Right cardiac atrium (tissue), 5 donors: Measurements from ENCODE around the gene SPRED3. TPM values are rescaled to one million over a fixed set of nuclear protein-coding genes. Genes with fewer than 3 reads are reported as not detected.
"Not testable (repeated sequence)": the region's sequence is repeated elsewhere in the genome, so short reads cannot be mapped to it uniquely, and the experiment has no call there.

Source experiments
- ATAC-seq, 2 donors: fragments of 200-7000 bp; cut with Tn5 transposase; one replicate each; pipeline versions ENCODE4 v1.8.0 to v1.9.1; 2020; ENCODE audit warnings: moderate library complexity in 2 of 2, mild to moderate bottlenecking in 1 of 2
- DNase-seq, 3 donors: peaks; one replicate each; pipeline ENCODE4 v3.0.0-alpha.2; 2020
- H3K27ac ChIP-seq: one replicate; pipeline ENCODE4 v1.5.1; 2013; ENCODE audit warnings: mild to moderate bottlenecking, low read length, control low read depth, moderate library complexity
- H3K27me3 ChIP-seq: one replicate; pipeline ENCODE4 v1.6.1; 2013; ENCODE audit not compliant: control insufficient read depth, insufficient read depth
- H3K4me1 ChIP-seq: one replicate; pipeline ENCODE4 v1.6.1; 2013; ENCODE audit warnings: low read length; ENCODE audit not compliant: control insufficient read depth, insufficient read depth
- H3K4me3 ChIP-seq: one replicate; pipeline ENCODE4 v1.5.1; 2013; ENCODE audit warnings: low read length, control low read depth
- H3K9me3 ChIP-seq: one replicate; pipeline ENCODE4 v1.6.1; 2013; ENCODE audit warnings: low read length; ENCODE audit not compliant: control insufficient read depth
- WGBS: extraction: QIAGEN DNeasy Blood & Tissue Kit; methylation state at CpG from one replicate; pipeline ENCODE4 v1.1.7; 2013; 5-methylcytosine and 5-hydroxymethylcytosine counted together
- intact Hi-C, 4 donors: fragments of 100-400 bp; cut with DNase I; formaldehyde crosslinking; loops; one replicate each; pipeline versions ENCODE4 v1.11.0 to v1.14.0; 2022 to 2023
- polyA plus RNA-seq: library from polyadenylated mRNA; stranded (reverse); fragments of 200-250 nt; gene quantifications from one replicate; pipeline ENCODE4 v1.2.3, GENCODE V29; 2013
- total RNA-seq, 4 donors: library from RNA; stranded (reverse); fragmentation: NEBNext Ultra II Directional; extraction: Animal tissue kit (Norgen Biotek cat#: 25700); gene quantifications; one replicate each; pipeline ENCODE4 v1.2.1, GENCODE V29; 2021
- donor health status: healthy with polysubstance abuse.
- donor health status: DM: no; HTN: yes; CAD: no.
- donor health status: DM: no; HTN: no; CAD: no.
- donor health status: DM: no; HTN: yes; CAD: no; lungs with severe emphysema.
- donor health status: DM: yes; HTN: yes; CAD: no.

SPRED3 gene
- total and polyA plus RNA-seq, 5 donors: 0.26 to 2.3 (median 0.41) TPM

GRCh38 chr19:38410407-38410806, 21.9 kb downstream of the SPRED3 start:
- H3K27me3 ChIP-seq, H3K4me3 ChIP-seq, DNase-seq, H3K9me3 ChIP-seq, H3K27ac ChIP-seq, intact Hi-C loops, ATAC-seq, H3K4me1 ChIP-seq: not testable (repeated sequence)
- 57% methylated on average over 6 of the region's 6 CpGs for WGBS

- Histone ChIP-seq H3K27ac (no peak overlapping the region), H3K4me3 (no peak overlapping the region), H3K27me3 (no peaks in the 10 kb centered on the region), H3K4me1 (no peaks in the 10 kb centered on the region), H3K9me3 (no peaks in the 10 kb centered on the region)
- no peak for DNase-seq
- ATAC-seq: no peak
- WGBS: 84% methylated on average over 13 of the region's 13 CpGs
- intact Hi-C loops: no loop called here
Measured at GRCh38 chr19:38411041-38411712, 22.7 kb downstream of the SPRED3 start.

DNA sequence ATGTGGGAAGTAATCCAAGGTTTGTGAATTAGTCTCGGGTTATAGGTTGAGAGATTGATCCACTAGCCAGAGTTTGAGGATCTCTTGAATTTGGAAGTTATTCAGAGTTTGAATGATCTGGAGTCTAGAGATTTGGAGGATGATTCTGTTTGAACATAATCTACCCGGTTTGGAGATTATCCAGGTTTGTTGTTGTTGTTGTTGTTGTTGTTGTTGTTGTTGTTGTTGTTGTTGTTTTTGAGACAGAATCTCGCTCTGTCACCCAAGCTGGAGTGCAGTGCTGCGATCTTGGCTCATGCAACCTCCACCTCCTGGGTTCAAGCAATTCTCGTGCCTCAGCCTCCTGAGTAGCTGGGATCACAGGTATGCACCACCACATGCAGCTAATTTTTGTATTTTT, 23.4 kb downstream of the SPRED3 start:
- H3K27me3 ChIP-seq, H3K4me1 ChIP-seq, DNase-seq, H3K4me3 ChIP-seq, ATAC-seq, H3K27ac ChIP-seq, H3K9me3 ChIP-seq, intact Hi-C loops: not testable (repeated sequence)
- WGBS: 91% methylated on average over 5 of the region's 5 CpGs

DNA sequence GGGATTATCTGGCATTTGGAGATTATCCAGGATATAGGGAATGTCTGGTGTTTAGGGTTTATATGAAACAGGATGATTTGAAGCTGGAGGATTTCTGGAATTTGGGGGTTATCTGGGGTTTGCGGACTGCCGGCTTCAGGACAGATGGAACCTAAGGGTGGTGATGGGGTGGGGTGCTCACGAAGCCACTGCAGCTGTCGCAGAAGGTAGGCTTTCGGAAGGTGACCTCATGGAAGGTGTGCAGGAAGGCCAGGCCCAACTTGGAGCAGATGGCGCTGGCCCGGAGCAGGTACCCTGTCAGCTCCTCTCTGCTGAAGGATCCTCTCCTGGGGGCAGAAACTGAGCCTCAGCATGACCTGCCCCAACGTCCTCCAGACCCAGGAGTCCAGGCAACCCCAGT, 24.0 kb downstream of the SPRED3 start:
- H3K4me3 ChIP-seq: no peak overlapping the region
- no peaks in the 10 kb centered on the region for H3K4me1 ChIP-seq
- H3K27me3 ChIP-seq: no peaks in the 10 kb centered on the region
- WGBS: 83% methylated on average over 8 of the region's 8 CpGs
- intact Hi-C loops: no loop called here
- ATAC-seq (no peak), DNase-seq (no peak)
- H3K9me3 ChIP-seq: no peaks in the 10 kb centered on the region
- H3K27ac ChIP-seq: no peak overlapping the region

- intact Hi-C loops: no loop called here
- Histone ChIP-seq H3K9me3 (no peaks in the 10 kb centered on the region), H3K27me3 (no peaks in the 10 kb centered on the region), H3K4me1 (no peaks in the 10 kb centered on the region), H3K27ac (no peak overlapping the region), H3K4me3 (no peak overlapping the region)
- 66% methylated on average over 11 of the region's 11 CpGs for WGBS
- DNase-seq (no peak), ATAC-seq (no peak)
Measured at GRCh38 chr19:38412961-38413360, 24.5 kb downstream of the SPRED3 start.

DNA sequence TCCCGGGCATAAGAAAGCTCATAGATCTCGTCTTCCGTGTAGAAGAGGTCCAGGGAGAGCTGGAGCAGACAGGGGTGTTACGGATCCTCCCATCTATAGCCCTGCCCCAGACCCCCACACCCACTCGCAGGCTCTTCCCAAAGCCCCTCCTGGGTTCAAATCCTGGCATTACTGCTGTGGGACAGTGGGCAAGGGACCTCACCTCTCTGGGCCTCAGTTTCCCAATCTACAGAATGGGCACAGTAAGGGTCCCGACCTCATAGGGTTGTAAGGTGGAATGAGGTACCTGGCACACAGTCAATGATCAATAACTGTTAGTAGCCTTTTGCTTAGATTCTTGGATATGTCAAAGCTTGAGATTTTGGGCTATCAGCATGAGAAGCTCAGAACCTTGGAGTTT, 24.9 kb downstream of the SPRED3 start:
- H3K27me3 ChIP-seq: no peaks in the 10 kb centered on the region
- ATAC-seq: no peak
- no peaks in the 10 kb centered on the region for H3K9me3 ChIP-seq
- intact Hi-C loops: no loop called here
- H3K27ac ChIP-seq: no peak overlapping the region
- WGBS: 88% methylated on average over 6 of the region's 6 CpGs
- no peak for DNase-seq
- H3K4me3 ChIP-seq: no peak overlapping the region
- no peaks in the 10 kb centered on the region for H3K4me1 ChIP-seq

DNA sequence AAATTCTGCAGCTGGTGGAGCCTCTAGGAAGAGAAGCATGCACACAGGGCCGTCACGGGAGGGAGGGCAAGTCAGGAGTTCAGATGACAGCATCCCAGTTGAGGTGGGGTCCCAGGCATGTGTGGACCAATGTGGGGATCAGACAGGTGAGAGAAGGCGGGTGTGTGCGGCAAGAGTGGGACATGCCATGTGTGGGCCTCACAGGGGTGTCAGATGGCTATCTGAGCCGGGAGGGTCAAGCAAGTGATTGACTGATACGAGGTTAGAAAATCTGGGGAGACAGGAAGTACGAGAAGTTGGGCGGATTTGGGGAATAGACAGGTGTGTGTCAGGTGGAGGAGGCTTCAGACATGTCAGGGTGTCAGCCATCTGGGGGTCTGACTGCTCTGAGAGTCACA, 28.6 kb downstream of the SPRED3 start:
- Histone ChIP-seq H3K4me3 (no peak overlapping the region), H3K27me3 (no peaks in the 10 kb centered on the region), H3K9me3 (no peaks in the 10 kb centered on the region), H3K4me1 (no peaks in the 10 kb centered on the region), H3K27ac (no peak overlapping the region)
- WGBS: 75% methylated on average over 8 of the region's 8 CpGs
- no peak for ATAC-seq
- intact Hi-C loops: no loop called here
- no peak for DNase-seq

DNA sequence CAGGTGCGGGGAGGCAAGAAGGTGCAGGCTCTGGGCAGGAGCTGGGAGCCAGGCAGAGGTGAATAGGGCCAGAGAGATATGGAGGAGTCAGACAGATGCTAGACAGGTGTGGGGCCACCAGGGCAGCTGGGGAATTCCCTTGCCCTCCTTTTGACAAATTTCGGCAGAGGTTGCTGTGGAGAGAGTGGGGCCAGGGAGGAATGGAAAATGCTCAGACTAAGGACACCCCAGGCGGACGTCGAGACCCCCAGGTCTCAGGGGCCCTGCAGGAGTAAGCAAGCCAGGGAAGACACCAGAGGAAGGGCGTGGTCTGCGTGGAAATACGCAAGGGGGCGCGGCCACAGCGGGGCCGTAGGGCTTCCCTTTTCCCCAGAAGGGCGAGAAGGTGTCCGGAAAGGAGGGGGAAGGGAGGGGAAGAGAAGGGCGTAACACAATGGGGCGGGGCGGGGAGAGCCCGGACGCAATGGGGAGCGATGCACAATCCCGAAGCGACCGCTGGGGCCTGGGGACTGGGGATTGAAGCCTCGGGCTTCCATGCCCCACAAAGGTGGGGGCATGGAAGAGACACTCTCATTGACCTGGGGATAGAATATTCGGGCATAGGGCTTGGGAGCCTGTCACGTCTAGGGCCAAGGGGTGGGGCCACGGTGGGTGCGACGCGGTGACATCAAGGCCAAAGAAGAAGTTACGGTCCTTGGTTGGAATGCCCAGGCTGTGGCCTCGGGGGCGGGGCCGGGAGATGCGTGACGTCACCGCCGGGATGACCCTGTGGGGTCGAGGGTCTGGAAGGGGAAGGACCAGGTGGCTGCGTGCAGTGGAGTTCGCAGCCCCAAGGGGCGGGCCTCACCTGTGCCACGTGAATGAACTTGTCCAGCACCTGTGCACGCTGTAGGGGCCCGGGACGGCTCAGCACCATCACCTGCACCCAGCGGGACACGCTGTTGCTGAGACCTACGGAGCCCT, 29.3 kb downstream of the SPRED3 start:
- H3K27me3 ChIP-seq: no peaks in the 10 kb centered on the region
- H3K4me3 ChIP-seq: peak overlapping the region; percentile 22
- H3K27ac ChIP-seq: no peak overlapping the region
- H3K9me3 ChIP-seq: no peaks in the 10 kb centered on the region
- ATAC-seq: peak; percentile 78 to 93
- intact Hi-C loops: no loop called here
- 6% methylated on average over 49 of the region's 49 CpGs for WGBS
- no peaks in the 10 kb centered on the region for H3K4me1 ChIP-seq
- peak; percentile 75 to 89 (median 85) for DNase-seq

- ATAC-seq (no peak), DNase-seq (no peak)
- intact Hi-C loops: no loop called here
- no peaks in the 10 kb centered on the region for H3K9me3 ChIP-seq
- H3K27me3 ChIP-seq: no peaks in the 10 kb centered on the region
- H3K4me3 ChIP-seq: no peak overlapping the region
- H3K4me1 ChIP-seq: no peaks in the 10 kb centered on the region
- H3K27ac ChIP-seq: no peak overlapping the region
- WGBS: 86% methylated on average over 9 of the region's 9 CpGs
Measured at GRCh38 chr19:38420935-38421334, 32.4 kb downstream of the SPRED3 start.

DNA sequence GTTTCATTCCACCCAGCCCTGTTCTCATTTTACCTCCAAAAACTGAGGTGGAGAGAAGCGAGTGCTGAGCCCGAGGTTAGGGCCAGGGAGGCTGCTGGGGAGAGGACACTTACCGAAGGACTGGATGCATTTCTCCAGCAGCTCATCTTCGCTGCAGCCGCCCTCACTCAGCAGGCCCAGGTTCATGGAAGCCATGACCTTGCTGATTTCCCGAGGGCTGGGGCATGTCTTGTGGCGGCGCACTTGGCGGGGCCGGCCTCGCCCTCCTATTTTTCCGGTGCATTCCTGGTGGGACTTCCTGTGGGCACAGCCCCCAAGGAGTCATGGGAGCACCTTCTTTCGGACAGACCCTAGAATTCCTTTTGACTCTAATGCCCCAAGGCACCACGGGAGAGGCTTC, 33.4 kb downstream of the SPRED3 start:
- DNase-seq (no peak), ATAC-seq (no peak)
- Histone ChIP-seq H3K27ac (no peak overlapping the region), H3K4me1 (no peaks in the 10 kb centered on the region), H3K4me3 (no peak overlapping the region), H3K27me3 (no peaks in the 10 kb centered on the region), H3K9me3 (no peaks in the 10 kb centered on the region)
- intact Hi-C loops: no loop called here
- WGBS: 75% methylated on average over 14 of the region's 14 CpGs

DNA sequence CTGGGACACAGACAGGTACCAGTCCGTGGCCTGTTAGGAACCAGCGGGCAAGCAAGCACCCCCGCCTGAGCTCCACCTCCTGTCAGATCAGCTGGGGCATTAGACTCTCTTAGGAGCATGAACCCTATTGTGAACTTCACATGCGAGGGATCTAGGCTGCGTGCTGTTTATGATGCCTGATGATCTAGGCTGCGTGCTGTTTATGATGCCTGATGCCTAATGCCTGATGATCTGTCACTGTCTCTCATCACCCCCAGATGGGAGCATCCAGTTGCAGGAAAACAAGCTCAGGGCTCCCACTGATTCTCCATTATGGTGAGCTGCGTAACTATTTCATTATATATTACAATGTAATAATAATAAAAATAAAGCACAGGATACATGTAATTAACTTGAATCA, 33.9 kb downstream of the SPRED3 start:
- no peaks in the 10 kb centered on the region for H3K27me3 ChIP-seq
- no peaks in the 10 kb centered on the region for H3K4me1 ChIP-seq
- DNase-seq: no peak
- H3K4me3 ChIP-seq: no peak overlapping the region
- intact Hi-C loops: no loop called here
- WGBS: 85% methylated on average over 7 of the region's 7 CpGs
- H3K9me3 ChIP-seq: no peaks in the 10 kb centered on the region
- no peak for ATAC-seq
- no peak overlapping the region for H3K27ac ChIP-seq
